ENCODE data around the gene CXCR6.

CXCR6 gene

GRCh38 chr3:45938864-45939263 lies 4.4 kb upstream of the CXCR6 start:
- Histone ChIP-seq H3K27ac (ENCODE audit: low read depth, low read length) (no peak overlapping the region), H3K4me1 (ENCODE audit: control insufficient read depth, insufficient read depth, low read length, unreplicated experiment) (peaks cover 7% of the 10 kb centered on the region), H3K27me3 (ENCODE audit: insufficient read depth, low read length) (no peaks in the 10 kb centered on the region), H3K36me3 (ENCODE audit: insufficient read depth, low read length) (peaks cover 6% of the 10 kb centered on the region; the same call in 1 of the 2 replicates), H3K4me3 (ENCODE audit: low read depth, low read length) (no peak overlapping the region), H2AFZ (ENCODE audit: low read length, unreplicated experiment) (no peak overlapping the region), H3K79me2 (ENCODE audit: control insufficient read depth, insufficient read depth, low read length, unreplicated experiment) (no peaks in the 10 kb centered on the region)

GRCh38 chr3:45939341-45939771 lies 3.9 kb upstream of the CXCR6 start:
- H2AFZ ChIP-seq (ENCODE audit: low read length, unreplicated experiment), result no peak overlapping the region
- H3K27ac ChIP-seq (ENCODE audit: low read depth, low read length), result no peak overlapping the region
- H3K36me3 ChIP-seq (ENCODE audit: insufficient read depth, low read length), result peaks cover 6% of the 10 kb centered on the region; the same call in 1 of the 2 replicates
- H3K4me1 ChIP-seq (ENCODE audit: control insufficient read depth, insufficient read depth, low read length, unreplicated experiment), result peaks cover 7% of the 10 kb centered on the region
- no peaks in the 10 kb centered on the region for H3K79me2 ChIP-seq (ENCODE audit: control insufficient read depth, insufficient read depth, low read length, unreplicated experiment)
- H3K4me3 ChIP-seq (ENCODE audit: low read depth, low read length), result no peak overlapping the region
- H3K27me3 ChIP-seq (ENCODE audit: insufficient read depth, low read length), result no peaks in the 10 kb centered on the region

GRCh38 chr3:45940004-45940780 lies 3.1 kb upstream of the CXCR6 start:
- H3K27ac ChIP-seq (ENCODE audit: low read depth, low read length), result no peak overlapping the region
- H3K36me3 ChIP-seq (ENCODE audit: insufficient read depth, low read length), result peaks cover under 1% of the 10 kb centered on the region; the same call in 1 of the 2 replicates
- H3K4me3 ChIP-seq (ENCODE audit: low read depth, low read length), result no peak overlapping the region
- peaks cover 7% of the 10 kb centered on the region for H3K4me1 ChIP-seq (ENCODE audit: control insufficient read depth, insufficient read depth, low read length, unreplicated experiment)
- H3K27me3 ChIP-seq (ENCODE audit: insufficient read depth, low read length), result no peaks in the 10 kb centered on the region
- H2AFZ ChIP-seq (ENCODE audit: low read length, unreplicated experiment), result no peak overlapping the region
- no peaks in the 10 kb centered on the region for H3K79me2 ChIP-seq (ENCODE audit: control insufficient read depth, insufficient read depth, low read length, unreplicated experiment)

- Histone ChIP-seq H2AFZ (ENCODE audit: low read length, unreplicated experiment) (no peak overlapping the region), H3K4me3 (ENCODE audit: low read depth, low read length) (no peak overlapping the region), H3K4me1 (ENCODE audit: control insufficient read depth, insufficient read depth, low read length, unreplicated experiment) (peaks cover 7% of the 10 kb centered on the region), H3K36me3 (ENCODE audit: insufficient read depth, low read length) (no peaks in the 10 kb centered on the region; the same call in 1 of the 2 replicates), H3K27me3 (ENCODE audit: insufficient read depth, low read length) (no peaks in the 10 kb centered on the region), H3K27ac (ENCODE audit: low read depth, low read length) (no peak overlapping the region), H3K79me2 (ENCODE audit: control insufficient read depth, insufficient read depth, low read length, unreplicated experiment) (no peaks in the 10 kb centered on the region)
These were observed 2.4 kb upstream of the CXCR6 start for GRCh38 chr3:45940781-45941365.

- H2AFZ ChIP-seq (ENCODE audit: low read length, unreplicated experiment), result no peak overlapping the region
These were observed 1.0 kb upstream of the CXCR6 start for GRCh38 chr3:45942051-45942825.

GRCh38 chr3:45944830-45945620 lies 1.8 kb downstream of the CXCR6 start:
- Histone ChIP-seq H2AFZ (ENCODE audit: low read length, unreplicated experiment) (no peak overlapping the region), H3K27ac (ENCODE audit: low read depth, low read length) (no peak overlapping the region), H3K36me3 (ENCODE audit: insufficient read depth, low read length) (peaks cover 20% of the 10 kb centered on the region; the same call in 1 of the 2 replicates), H3K4me3 (ENCODE audit: low read depth, low read length) (no peak overlapping the region), H3K79me2 (ENCODE audit: control insufficient read depth, insufficient read depth, low read length, unreplicated experiment) (no peaks in the 10 kb centered on the region), H3K27me3 (ENCODE audit: insufficient read depth, low read length) (no peaks in the 10 kb centered on the region), H3K4me1 (ENCODE audit: control insufficient read depth, insufficient read depth, low read length, unreplicated experiment) (no peaks in the 10 kb centered on the region)

More at GRCh38 chr3:45942051-45942825, 1.0 kb upstream of the CXCR6 start:
- Histone ChIP-seq H3K27me3 (ENCODE audit: insufficient read depth, low read length) (no peaks in the 10 kb centered on the region), H3K36me3 (ENCODE audit: insufficient read depth, low read length) (peaks cover 8% of the 10 kb centered on the region; the same call in 1 of the 2 replicates), H3K79me2 (ENCODE audit: control insufficient read depth, insufficient read depth, low read length, unreplicated experiment) (no peaks in the 10 kb centered on the region), H3K4me3 (ENCODE audit: low read depth, low read length) (no peak overlapping the region), H3K4me1 (ENCODE audit: control insufficient read depth, insufficient read depth, low read length, unreplicated experiment) (peaks cover 7% of the 10 kb centered on the region), H3K27ac (ENCODE audit: low read depth, low read length) (no peak overlapping the region)

- Histone ChIP-seq H3K4me1 (ENCODE audit: control insufficient read depth, insufficient read depth, low read length, unreplicated experiment) (no peaks in the 10 kb centered on the region), H3K27me3 (ENCODE audit: insufficient read depth, low read length) (no peaks in the 10 kb centered on the region), H3K79me2 (ENCODE audit: control insufficient read depth, insufficient read depth, low read length, unreplicated experiment) (no peaks in the 10 kb centered on the region), H2AFZ (ENCODE audit: low read length, unreplicated experiment) (no peak overlapping the region), H3K4me3 (ENCODE audit: low read depth, low read length) (no peak overlapping the region), H3K27ac (ENCODE audit: low read depth, low read length) (no peak overlapping the region), H3K36me3 (ENCODE audit: insufficient read depth, low read length) (peaks cover 20% of the 10 kb centered on the region; the same call in 1 of the 2 replicates)
These were observed 3.0 kb downstream of the CXCR6 start for GRCh38 chr3:45946307-45946706.

- Histone ChIP-seq H3K27me3 (ENCODE audit: insufficient read depth, low read length) (no peaks in the 10 kb centered on the region), H3K27ac (ENCODE audit: low read depth, low read length) (no peak overlapping the region), H3K79me2 (ENCODE audit: control insufficient read depth, insufficient read depth, low read length, unreplicated experiment) (no peaks in the 10 kb centered on the region), H3K4me1 (ENCODE audit: control insufficient read depth, insufficient read depth, low read length, unreplicated experiment) (no peaks in the 10 kb centered on the region), H2AFZ (ENCODE audit: low read length, unreplicated experiment) (no peak overlapping the region), H3K36me3 (ENCODE audit: insufficient read depth, low read length) (peaks cover 20% of the 10 kb centered on the region; the same call in 1 of the 2 replicates), H3K4me3 (ENCODE audit: low read depth, low read length) (no peak overlapping the region)
These were observed 3.6 kb downstream of the CXCR6 start for GRCh38 chr3:45946875-45947274.

- Histone ChIP-seq H3K4me1 (ENCODE audit: control insufficient read depth, insufficient read depth, low read length, unreplicated experiment) (no peaks in the 10 kb centered on the region), H2AFZ (ENCODE audit: low read length, unreplicated experiment) (no peak overlapping the region), H3K36me3 (ENCODE audit: insufficient read depth, low read length) (peaks cover 20% of the 10 kb centered on the region; the same call in 1 of the 2 replicates), H3K4me3 (ENCODE audit: low read depth, low read length) (no peak overlapping the region), H3K27me3 (ENCODE audit: insufficient read depth, low read length) (no peaks in the 10 kb centered on the region), H3K27ac (ENCODE audit: low read depth, low read length) (no peak overlapping the region), H3K79me2 (ENCODE audit: control insufficient read depth, insufficient read depth, low read length, unreplicated experiment) (no peaks in the 10 kb centered on the region)
These were observed 4.1 kb downstream of the CXCR6 start for GRCh38 chr3:45947361-45947760.

GRCh38 chr3:45948311-45948781 lies 5.1 kb downstream of the CXCR6 start:
- H3K36me3 ChIP-seq (ENCODE audit: insufficient read depth, low read length), result peaks cover 20% of the 10 kb centered on the region; the same call in 1 of the 2 replicates

More at GRCh38 chr3:45948311-45948781, 5.1 kb downstream of the CXCR6 start:
- Histone ChIP-seq H3K4me1 (ENCODE audit: control insufficient read depth, insufficient read depth, low read length, unreplicated experiment) (no peaks in the 10 kb centered on the region), H2AFZ (ENCODE audit: low read length, unreplicated experiment) (no peak overlapping the region), H3K27me3 (ENCODE audit: insufficient read depth, low read length) (no peaks in the 10 kb centered on the region), H3K79me2 (ENCODE audit: control insufficient read depth, insufficient read depth, low read length, unreplicated experiment) (no peaks in the 10 kb centered on the region), H3K27ac (ENCODE audit: low read depth, low read length) (no peak overlapping the region), H3K4me3 (ENCODE audit: low read depth, low read length) (no peak overlapping the region)
